ENCODE results near the gene SEC11A. TPM values are rescaled to one million over a fixed set of nuclear protein-coding genes. Genes with fewer than 3 reads are reported as not detected.
A peak's percentile ranks its signal among the peaks of the same experiment; 100 is the strongest.

SEC11A gene
- total RNA-seq, 3 donors from 2014 or later (not counting 1 experiment from before 2014, with no cell fraction given), result 78.7 to 89.3 (median 81.8) TPM

GRCh38 chr15:84629033-84629432, 86.9 kb downstream of the SEC11A start:
- WGBS (ENCODE audit: insufficient coverage), result 95% methylated on average over 5 of the region's 9 CpGs
- intact Hi-C loops (cut with micrococcal nuclease), result no loop called here

DNA sequence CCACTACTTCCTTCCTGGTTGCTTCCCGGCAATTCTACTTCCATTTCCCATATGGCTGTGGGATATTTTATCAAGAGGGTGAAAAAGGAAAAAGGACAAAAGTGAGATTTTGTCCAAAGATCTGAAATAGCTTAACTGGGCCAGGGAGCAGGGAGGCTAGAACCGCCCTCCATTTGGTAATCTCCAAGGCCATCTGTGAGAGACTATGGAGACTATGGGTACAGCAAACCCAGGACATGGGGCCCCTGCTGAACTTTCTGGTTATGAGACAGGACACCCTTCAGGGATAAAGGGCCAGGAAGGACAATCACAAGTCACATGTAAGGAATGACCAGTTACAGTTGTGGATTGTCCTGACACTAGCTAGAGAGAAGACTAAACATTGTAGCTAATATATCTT, 90.8 kb downstream of the SEC11A start:
- no peak for ATAC-seq
- no peak overlapping the region for H3K4me3 Mint-ChIP-seq
- Histone ChIP-seq H3K4me1 (ENCODE audit: control insufficient read depth, insufficient read depth, low read length) (no peaks in the 10 kb centered on the region), H3K27me3 (ENCODE audit: control insufficient read depth, insufficient read depth, low read length) (no peaks in the 10 kb centered on the region), H3K4me3 (ENCODE audit: low read length) (no peak overlapping the region), H3K36me3 (ENCODE audit: control insufficient read depth, insufficient read depth, low read length) (peaks cover 11% of the 10 kb centered on the region), H3K27ac (ENCODE audit: low read length) (no peak overlapping the region), H3K9me3 (ENCODE audit: control insufficient read depth, insufficient read depth, low read length) (peaks cover 19% of the 10 kb centered on the region)
- DNase-seq, result no peak
- H3K36me3 Mint-ChIP-seq, result peaks cover 13% of the 10 kb centered on the region
- WGBS (ENCODE audit: insufficient coverage), result 100% methylated on average over 1 of the region's 2 CpGs
- H3K9me3 Mint-ChIP-seq, result peaks cover 2 to 3% of the 10 kb centered on the region in 2 donors
- intact Hi-C loops (cut with micrococcal nuclease), result no loop called here
- no peak overlapping the region for H3K27ac Mint-ChIP-seq
- TF ChIP-seq, protein P1, sequence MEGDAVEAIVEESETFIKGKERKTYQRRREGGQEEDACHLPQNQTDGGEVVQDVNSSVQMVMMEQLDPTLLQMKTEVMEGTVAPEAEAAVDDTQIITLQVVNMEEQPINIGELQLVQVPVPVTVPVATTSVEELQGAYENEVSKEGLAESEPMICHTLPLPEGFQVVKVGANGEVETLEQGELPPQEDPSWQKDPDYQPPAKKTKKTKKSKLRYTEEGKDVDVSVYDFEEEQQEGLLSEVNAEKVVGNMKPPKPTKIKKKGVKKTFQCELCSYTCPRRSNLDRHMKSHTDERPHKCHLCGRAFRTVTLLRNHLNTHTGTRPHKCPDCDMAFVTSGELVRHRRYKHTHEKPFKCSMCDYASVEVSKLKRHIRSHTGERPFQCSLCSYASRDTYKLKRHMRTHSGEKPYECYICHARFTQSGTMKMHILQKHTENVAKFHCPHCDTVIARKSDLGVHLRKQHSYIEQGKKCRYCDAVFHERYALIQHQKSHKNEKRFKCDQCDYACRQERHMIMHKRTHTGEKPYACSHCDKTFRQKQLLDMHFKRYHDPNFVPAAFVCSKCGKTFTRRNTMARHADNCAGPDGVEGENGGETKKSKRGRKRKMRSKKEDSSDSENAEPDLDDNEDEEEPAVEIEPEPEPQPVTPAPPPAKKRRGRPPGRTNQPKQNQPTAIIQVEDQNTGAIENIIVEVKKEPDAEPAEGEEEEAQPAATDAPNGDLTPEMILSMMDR (IDR thresholded peaks at IDR 0.05), result no peak
- no peaks in the 10 kb centered on the region for H3K4me1 Mint-ChIP-seq
- no peaks in the 10 kb centered on the region for H3K27me3 Mint-ChIP-seq (ENCODE audit: low read depth in 2 of 2)

More at GRCh38 chr15:84629033-84629432, 86.9 kb downstream of the SEC11A start:
- no peaks in the 10 kb centered on the region for H3K9me3 Mint-ChIP-seq
- Histone ChIP-seq H3K27me3 (ENCODE audit: control insufficient read depth, insufficient read depth, low read length) (no peaks in the 10 kb centered on the region), H3K4me1 (ENCODE audit: control insufficient read depth, insufficient read depth, low read length) (peaks cover 26% of the 10 kb centered on the region), H3K4me3 (ENCODE audit: low read length) (no peak overlapping the region), H3K27ac (ENCODE audit: low read length) (no peak overlapping the region), H3K36me3 (ENCODE audit: control insufficient read depth, insufficient read depth, low read length) (no peaks in the 10 kb centered on the region), H3K9me3 (ENCODE audit: control insufficient read depth, insufficient read depth, low read length) (no peaks in the 10 kb centered on the region)
- H3K4me3 Mint-ChIP-seq, result peak overlapping the region; percentile 21
- DNase-seq (no peak), ATAC-seq (no peak)
- no peaks in the 10 kb centered on the region for H3K36me3 Mint-ChIP-seq
- TF ChIP-seq, protein P1 (IDR thresholded peaks at IDR 0.05), result no peak
- no peaks in the 10 kb centered on the region for H3K27me3 Mint-ChIP-seq (ENCODE audit: low read depth in 2 of 2)
- H3K4me1 Mint-ChIP-seq, result peaks cover 26 to 27% of the 10 kb centered on the region in 2 donors
- H3K27ac Mint-ChIP-seq, result no peak overlapping the region

- no peaks in the 10 kb centered on the region for H3K4me1 Mint-ChIP-seq
- peaks cover 11% of the 10 kb centered on the region for H3K36me3 ChIP-seq (ENCODE audit: control insufficient read depth, insufficient read depth, low read length)
- TF ChIP-seq, protein P1 (IDR thresholded peaks at IDR 0.05), result no peak
- 92% methylated on average over 6 of the region's 7 CpGs for WGBS (ENCODE audit: insufficient coverage)
- H3K9me3 ChIP-seq (ENCODE audit: control insufficient read depth, insufficient read depth, low read length), result peaks cover 19% of the 10 kb centered on the region
- no peaks in the 10 kb centered on the region for H3K27me3 Mint-ChIP-seq (ENCODE audit: low read depth in 2 of 2)
- H3K27me3 ChIP-seq (ENCODE audit: control insufficient read depth, insufficient read depth, low read length), result no peaks in the 10 kb centered on the region
- no peak overlapping the region for H3K4me3 Mint-ChIP-seq
- no peak overlapping the region for H3K27ac Mint-ChIP-seq
- no peak overlapping the region for H3K4me3 ChIP-seq (ENCODE audit: low read length)
- H3K9me3 Mint-ChIP-seq, result peaks cover 2 to 3% of the 10 kb centered on the region in 2 donors
- H3K36me3 Mint-ChIP-seq, result peaks cover 13% of the 10 kb centered on the region
- intact Hi-C loops (cut with micrococcal nuclease), result no loop called here
- H3K4me1 ChIP-seq (ENCODE audit: control insufficient read depth, insufficient read depth, low read length), result no peaks in the 10 kb centered on the region
- ATAC-seq, result no peak
- H3K27ac ChIP-seq (ENCODE audit: low read length), result no peak overlapping the region
- DNase-seq, result no peak
Measured at GRCh38 chr15:84624359-84624758, 91.6 kb downstream of the SEC11A start.

DNA sequence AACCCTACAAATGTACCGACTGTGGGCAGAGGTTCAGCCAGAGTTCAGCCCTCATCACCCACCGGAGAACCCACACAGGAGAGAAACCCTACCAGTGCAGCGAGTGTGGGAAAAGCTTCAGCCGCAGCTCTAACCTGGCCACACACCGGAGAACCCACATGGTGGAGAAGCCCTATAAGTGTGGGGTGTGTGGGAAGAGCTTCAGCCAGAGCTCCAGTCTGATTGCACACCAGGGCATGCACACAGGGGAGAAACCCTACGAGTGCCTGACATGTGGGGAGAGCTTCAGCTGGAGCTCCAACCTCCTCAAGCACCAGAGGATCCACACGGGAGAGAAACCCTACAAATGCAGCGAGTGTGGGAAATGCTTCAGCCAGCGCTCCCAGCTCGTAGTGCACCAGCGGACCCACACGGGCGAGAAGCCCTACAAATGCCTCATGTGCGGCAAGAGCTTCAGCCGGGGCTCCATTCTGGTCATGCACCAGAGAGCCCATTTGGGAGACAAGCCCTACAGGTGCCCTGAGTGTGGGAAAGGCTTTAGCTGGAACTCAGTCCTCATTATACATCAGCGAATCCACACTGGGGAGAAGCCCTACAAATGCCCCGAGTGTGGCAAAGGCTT, 94.5 kb downstream of the SEC11A start:
- Histone ChIP-seq H3K4me1 (ENCODE audit: control insufficient read depth, insufficient read depth, low read length) (no peaks in the 10 kb centered on the region), H3K36me3 (ENCODE audit: control insufficient read depth, insufficient read depth, low read length) (peaks cover 11% of the 10 kb centered on the region), H3K4me3 (ENCODE audit: low read length) (no peak overlapping the region), H3K27ac (ENCODE audit: low read length) (no peak overlapping the region), H3K27me3 (ENCODE audit: control insufficient read depth, insufficient read depth, low read length) (no peaks in the 10 kb centered on the region), H3K9me3 (ENCODE audit: control insufficient read depth, insufficient read depth, low read length) (peaks cover 19% of the 10 kb centered on the region)
- ATAC-seq, result no peak
- no peak for DNase-seq
- TF ChIP-seq, protein P1 (IDR thresholded peaks at IDR 0.05), result no peak
- Mint-ChIP-seq H3K27me3 (ENCODE audit: low read depth in 2 of 2) (no peaks in the 10 kb centered on the region), H3K4me1 (no peaks in the 10 kb centered on the region), H3K27ac (no peak overlapping the region), H3K36me3 (peaks cover 13% of the 10 kb centered on the region), H3K9me3 (peaks cover 2 to 3% of the 10 kb centered on the region in 2 donors), H3K4me3 (no peak overlapping the region)
- intact Hi-C loops (cut with micrococcal nuclease), result no loop called here
- WGBS (ENCODE audit: insufficient coverage), result 98% methylated on average over 15 of the region's 17 CpGs

All from natural killer cell (primary cell).